Measurements from ENCODE around the gene STAT5A. TPM values are rescaled to one million over a fixed set of nuclear protein-coding genes. Genes with fewer than 3 reads are reported as not detected.
A peak's percentile ranks its signal among the peaks of the same experiment; 100 is the strongest.

STAT5A gene
- total and polyA plus RNA-seq, 9 of the 15 experiments (the other 6 are each of a cell fraction or from before 2014, with no cell fraction given), result 79.9 to 415 (median 196) TPM

- TF ChIP-seq HNRNPLL (IDR thresholded peaks at IDR 0.05; ENCODE audit: low read depth, low read length, poor library complexity, severe bottlenecking) (no peak), PRPF4 (IDR thresholded peaks at IDR 0.05; ENCODE audit: insufficient read depth, low read depth, low read length, poor library complexity, severe bottlenecking) (no peak), BRCA1 (IDR thresholded peaks at IDR 0.05) (no peak), BRCA1 (CRISPR knock-in tag; IDR thresholded peaks at IDR 0.05) (no peak), ZNF695 (CRISPR knock-in tag; IDR thresholded peaks at IDR 0.05) (no peak), ATF1 (CRISPR knock-in tag; IDR thresholded peaks at IDR 0.05) (no peak), ATF1 (tag; IDR thresholded peaks at IDR 0.05) (peak; percentile 60), ADNP (tag; IDR thresholded peaks at IDR 0.05) (no peak), ZNF79 (CRISPR knock-in tag; IDR thresholded peaks at IDR 0.05; ENCODE audit: low read depth) (no peak), FUS (optimal IDR thresholded peaks at IDR 0.05; ENCODE audit: low read depth, low read length) (no peak), MCM5 (IDR thresholded peaks at IDR 0.05; ENCODE audit: low read depth) (no peak), ZBTB8A (IDR thresholded peaks at IDR 0.05; ENCODE audit: partially characterized antibody) (no peak), ZNF778 (CRISPR knock-in tag; IDR thresholded peaks at IDR 0.05) (no peak), EHMT2 (IDR thresholded peaks at IDR 0.05) (0 out of 2 replicates have a peak, but pooled peaks have one; percentile 20), ZNF639 (CRISPR knock-in tag; conservative IDR thresholded peaks at IDR 0.05 in 1 of 2, IDR thresholded peaks at IDR 0.05 in 1 of 2) (0 out of 4 replicates have a peak, but pooled peaks of 1 of the 2 experiments have one; percentile 24), ZNF609 (CRISPR knock-in tag; IDR thresholded peaks at IDR 0.05; ENCODE audit: borderline replicate concordance) (no peak), RAD51 (IDR thresholded peaks at IDR 0.05; ENCODE audit: borderline replicate concordance, low read depth) (peak; percentile 23; the same call in 1 of the 2 replicates), POU5F1 (IDR thresholded peaks at IDR 0.05; ENCODE audit: borderline replicate concordance, low read depth, low read length, partially characterized antibody) (no peak), SIN3B (IDR thresholded peaks at IDR 0.05; ENCODE audit: low read depth) (no peak), ZNF75A (CRISPR knock-in tag; IDR thresholded peaks at IDR 0.05) (no peak), NFXL1 (CRISPR knock-in tag; IDR thresholded peaks at IDR 0.05) (no peak), PHF21A (IDR thresholded peaks at IDR 0.05; ENCODE audit: borderline replicate concordance, low read depth) (no peak), CSDE1 (IDR thresholded peaks at IDR 0.05) (no peak), C11orf30 (IDR thresholded peaks at IDR 0.05; ENCODE audit: low read depth) (no peak)
These were observed 34.3 kb downstream of the STAT5A start (continued) for GRCh38 chr17:42322382-42323267.

All from K562 (cell line).